Endothelial cell (in vitro differentiated cells): ENCODE measurements around the gene ADAMTSL4. TPM values are rescaled to one million over a fixed set of nuclear protein-coding genes. Genes with fewer than 3 reads are reported as not detected.
A peak's percentile ranks its signal among the peaks of the same experiment; 100 is the strongest.

Source experiments
- DNase-seq: peaks from one replicate; pipeline ENCODE4 v3.0.0; 2021; ENCODE audit warnings: low spot score
- H3K27ac Mint-ChIP-seq: one replicate; pipeline ENCODE4 v1.8.0; 2021; ENCODE audit warnings: mixed read lengths, inconsistent platforms; ENCODE audit not compliant: unreplicated experiment
- H3K27me3 Mint-ChIP-seq: one replicate; pipeline ENCODE4 v1.8.0; 2021; ENCODE audit warnings: mild to moderate bottlenecking, moderate library complexity, mixed read lengths, inconsistent platforms; ENCODE audit not compliant: unreplicated experiment
- H3K36me3 Mint-ChIP-seq: one replicate; pipeline ENCODE4 v1.8.0; 2021; ENCODE audit warnings: mild to moderate bottlenecking, low read depth, mixed read lengths, inconsistent platforms; ENCODE audit not compliant: unreplicated experiment
- H3K4me1 Mint-ChIP-seq: one replicate; pipeline ENCODE4 v1.8.0; 2021; ENCODE audit warnings: mild to moderate bottlenecking, mixed read lengths, inconsistent platforms; ENCODE audit not compliant: unreplicated experiment
- H3K4me3 Mint-ChIP-seq: one replicate; pipeline ENCODE4 v1.8.0; 2021; ENCODE audit warnings: mild to moderate bottlenecking, mixed read lengths, inconsistent platforms; ENCODE audit not compliant: unreplicated experiment
- H3K9me3 Mint-ChIP-seq: one replicate; pipeline ENCODE4 v1.8.0; 2021; ENCODE audit warnings: mixed read lengths, inconsistent platforms; ENCODE audit not compliant: unreplicated experiment
- total RNA-seq: library from RNA; stranded (reverse); fragmentation: NEBNext Ultra II Directional; extraction: Animal tissue kit (Norgen Biotek cat#: 25700); gene quantifications from one replicate; pipeline ENCODE4 v1.2.1, GENCODE V29; 2021; ENCODE audit not compliant: unreplicated experiment
- TF ChIP-seq, protein P1 (sequence below): fragments of 200-600 bp; sonication (generic); IDR thresholded peaks from one replicate; pipeline ENCODE4 v1.5.0; 2021; ENCODE audit warnings: antibody characterized with exemption; ENCODE audit not compliant: unreplicated experiment

Gene ADAMTSL4
- total RNA-seq, 1 donor from 2014 or later = 0.36 TPM

DNA sequence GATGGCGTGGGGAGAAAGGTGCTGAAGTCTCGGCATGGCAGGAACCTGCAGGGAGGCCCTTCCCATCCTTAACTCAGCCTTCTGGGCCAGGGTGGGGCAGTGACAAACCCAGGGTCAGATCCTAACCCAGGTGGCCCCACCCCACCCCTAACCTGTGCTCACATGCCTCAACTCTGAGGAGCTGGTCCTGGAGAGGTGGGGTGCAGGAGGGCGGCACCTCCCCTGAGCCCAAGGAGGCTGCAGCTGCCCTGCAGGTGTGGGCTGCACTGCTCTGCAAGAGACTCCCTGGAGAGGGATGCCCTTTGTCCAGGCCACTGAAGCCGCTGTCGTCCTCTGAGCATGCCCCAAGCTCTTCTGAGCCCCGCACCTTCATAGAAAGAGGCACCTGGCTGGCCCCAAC is 15.2 kb upstream of the ADAMTSL4 start:
- no peak for DNase-seq
- Mint-ChIP-seq H3K27ac (no peak overlapping the region), H3K36me3 (peaks cover 8% of the 10 kb centered on the region), H3K4me3 (no peak overlapping the region), H3K27me3 (peaks cover 2% of the 10 kb centered on the region), H3K9me3 (no peaks in the 10 kb centered on the region), H3K4me1 (peaks cover 14% of the 10 kb centered on the region)
- TF ChIP-seq, protein P1, sequence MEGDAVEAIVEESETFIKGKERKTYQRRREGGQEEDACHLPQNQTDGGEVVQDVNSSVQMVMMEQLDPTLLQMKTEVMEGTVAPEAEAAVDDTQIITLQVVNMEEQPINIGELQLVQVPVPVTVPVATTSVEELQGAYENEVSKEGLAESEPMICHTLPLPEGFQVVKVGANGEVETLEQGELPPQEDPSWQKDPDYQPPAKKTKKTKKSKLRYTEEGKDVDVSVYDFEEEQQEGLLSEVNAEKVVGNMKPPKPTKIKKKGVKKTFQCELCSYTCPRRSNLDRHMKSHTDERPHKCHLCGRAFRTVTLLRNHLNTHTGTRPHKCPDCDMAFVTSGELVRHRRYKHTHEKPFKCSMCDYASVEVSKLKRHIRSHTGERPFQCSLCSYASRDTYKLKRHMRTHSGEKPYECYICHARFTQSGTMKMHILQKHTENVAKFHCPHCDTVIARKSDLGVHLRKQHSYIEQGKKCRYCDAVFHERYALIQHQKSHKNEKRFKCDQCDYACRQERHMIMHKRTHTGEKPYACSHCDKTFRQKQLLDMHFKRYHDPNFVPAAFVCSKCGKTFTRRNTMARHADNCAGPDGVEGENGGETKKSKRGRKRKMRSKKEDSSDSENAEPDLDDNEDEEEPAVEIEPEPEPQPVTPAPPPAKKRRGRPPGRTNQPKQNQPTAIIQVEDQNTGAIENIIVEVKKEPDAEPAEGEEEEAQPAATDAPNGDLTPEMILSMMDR = no peak

DNA sequence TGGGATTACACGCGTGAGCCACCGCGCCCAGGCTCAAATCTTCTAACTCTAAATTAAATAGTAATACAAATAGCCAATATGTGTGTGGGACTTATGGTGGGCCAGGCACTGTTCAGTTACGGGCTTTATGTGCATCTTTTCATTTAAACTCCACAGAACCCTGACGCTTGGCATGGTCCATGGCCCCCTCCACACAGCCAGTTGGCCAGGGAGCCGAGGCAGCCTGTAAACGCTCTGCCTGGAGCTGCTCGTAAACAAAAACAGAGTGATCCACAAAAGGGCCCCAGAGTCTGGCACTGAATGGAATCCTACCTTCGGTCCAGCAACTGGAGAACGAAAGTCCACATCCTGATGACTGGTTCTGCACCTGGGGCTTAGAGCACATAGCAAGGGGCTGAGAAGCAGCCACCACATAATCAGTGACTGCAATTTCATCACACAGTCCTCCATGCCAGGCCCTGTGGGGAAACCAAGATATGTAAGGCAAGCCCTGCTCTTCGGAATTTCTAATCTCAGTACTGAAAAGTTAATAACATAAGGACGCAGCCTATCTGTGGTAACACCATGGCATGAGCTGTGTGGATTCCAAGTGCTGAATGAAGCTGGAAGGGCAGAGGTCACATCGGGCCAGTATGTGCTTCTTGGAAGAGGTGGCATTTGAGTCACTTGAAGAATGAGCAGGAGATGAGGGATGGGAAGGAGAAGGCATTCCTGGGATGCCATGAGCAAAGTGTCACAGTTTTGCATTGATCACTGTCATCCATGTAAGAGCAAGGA is 13.5 kb upstream of the ADAMTSL4 start:
- Mint-ChIP-seq H3K4me1 (peaks cover 14% of the 10 kb centered on the region), H3K36me3 (peaks cover 7% of the 10 kb centered on the region), H3K4me3 (no peak overlapping the region), H3K9me3 (no peaks in the 10 kb centered on the region), H3K27ac (peak overlapping the region; percentile 70), H3K27me3 (peaks cover 2% of the 10 kb centered on the region)
- TF ChIP-seq, protein P1 = no peak
- DNase-seq = no peak

DNA sequence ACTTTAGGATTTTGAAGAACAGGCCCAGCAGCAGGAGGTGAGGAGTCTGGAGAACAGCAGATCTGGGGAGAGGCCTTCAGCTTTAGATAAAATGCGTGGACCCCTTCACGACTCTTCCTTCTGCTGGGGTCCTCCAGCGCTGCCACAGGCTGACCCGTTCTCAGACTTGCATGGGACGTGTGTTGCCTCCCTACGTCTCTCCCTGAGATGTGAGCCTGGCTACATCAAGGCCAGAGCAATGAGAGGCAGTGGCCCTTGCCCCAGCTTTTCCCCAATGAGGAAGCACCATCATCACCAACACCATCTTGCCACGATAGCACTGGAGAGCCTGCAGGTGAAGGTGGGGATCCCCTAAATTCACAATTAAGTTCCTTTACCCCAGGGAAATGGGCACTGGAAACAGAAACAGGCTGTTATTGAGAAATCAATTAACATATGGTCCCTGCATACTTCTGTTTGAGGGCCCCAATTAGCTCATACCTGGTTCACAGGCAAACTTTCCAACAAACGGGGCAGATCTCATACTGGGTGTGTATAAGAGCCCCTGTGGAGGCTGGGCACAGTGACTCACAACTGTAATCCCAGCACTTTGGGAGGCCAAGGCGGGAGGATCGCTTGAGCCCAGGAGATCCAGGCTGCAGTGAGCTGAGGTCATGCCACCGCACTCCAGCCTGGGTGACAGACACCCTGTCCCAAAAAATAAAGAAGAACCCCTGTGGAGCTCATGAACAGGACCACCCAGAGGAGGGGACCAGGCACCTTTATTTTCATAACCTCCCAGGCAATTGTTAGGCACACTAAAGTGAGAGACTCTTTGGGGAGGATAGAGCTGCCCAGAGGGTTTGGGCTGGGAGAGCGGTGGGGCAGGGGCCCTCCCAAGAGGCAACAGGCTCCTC is 12.1 kb upstream of the ADAMTSL4 start:
- Mint-ChIP-seq H3K27ac (peak overlapping the region; percentile 72), H3K27me3 (peaks cover 2% of the 10 kb centered on the region), H3K36me3 (no peaks in the 10 kb centered on the region), H3K4me3 (no peak overlapping the region), H3K4me1 (peaks cover 14% of the 10 kb centered on the region), H3K9me3 (no peaks in the 10 kb centered on the region)
- TF ChIP-seq, protein P1 = no peak
- no peak for DNase-seq

DNA sequence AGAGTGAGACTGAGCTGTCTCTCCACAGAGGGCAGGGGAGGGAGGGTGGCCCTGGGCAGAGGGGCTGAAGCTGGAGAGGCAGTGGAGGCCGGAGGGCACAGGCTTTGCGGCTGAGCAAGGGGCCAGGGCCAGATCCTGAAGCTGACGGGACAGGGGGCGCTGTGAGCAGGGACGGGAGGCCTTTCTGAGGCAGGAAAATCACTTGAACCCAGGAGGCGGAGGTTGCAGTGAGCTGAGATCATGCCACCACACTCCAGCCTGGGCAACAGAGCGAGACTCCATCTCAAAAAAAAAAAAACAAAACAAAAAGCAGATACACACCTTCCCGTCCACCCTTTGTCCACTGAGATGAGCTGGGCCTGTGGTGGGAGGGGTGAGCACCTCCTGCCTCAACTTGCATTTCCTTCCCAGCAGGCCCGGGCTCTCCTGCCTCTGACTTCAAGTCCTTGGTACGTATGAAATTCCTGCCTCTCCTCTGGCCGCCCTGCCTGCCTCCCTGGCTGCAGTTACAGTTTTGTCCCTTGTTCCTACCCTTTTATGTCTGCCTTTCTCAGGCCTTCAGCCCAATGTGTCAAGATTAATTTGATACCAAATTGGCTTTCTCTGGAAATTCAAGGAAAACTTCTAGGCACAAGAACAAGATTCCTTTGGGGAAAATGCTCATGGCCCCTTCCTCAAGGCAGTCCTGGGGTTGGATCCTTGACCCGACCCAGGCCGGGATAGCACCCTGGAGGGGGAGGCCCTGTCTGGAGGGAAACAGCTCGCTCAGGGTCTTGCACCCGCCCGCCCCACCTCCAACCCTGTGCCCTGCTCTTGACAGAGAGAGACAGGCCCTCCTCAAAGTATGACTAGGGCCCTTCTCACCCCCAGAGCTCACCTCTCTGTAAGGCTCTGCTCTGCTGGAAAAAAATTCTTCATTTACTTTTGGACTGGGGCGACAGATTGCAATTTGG is 11.2 kb upstream of the ADAMTSL4 start:
- no peaks in the 10 kb centered on the region for H3K36me3 Mint-ChIP-seq
- H3K4me1 Mint-ChIP-seq = peaks cover 14% of the 10 kb centered on the region
- no peaks in the 10 kb centered on the region for H3K9me3 Mint-ChIP-seq
- DNase-seq = peak; percentile 49
- peak overlapping the region; percentile 90 for H3K27ac Mint-ChIP-seq
- no peak overlapping the region for H3K4me3 Mint-ChIP-seq
- H3K27me3 Mint-ChIP-seq = peaks cover 2% of the 10 kb centered on the region
- TF ChIP-seq, protein P1 = no peak
